ENCODE results near the gene EBP. TPM values are rescaled to one million over a fixed set of nuclear protein-coding genes. Genes with fewer than 3 reads are reported as not detected.

EBP gene
- total RNA-seq, 2 experiments from 2014 or later = 159 to 164 TPM

GRCh38 chrX:48491809-48492208 lies 29.8 kb upstream of the EBP start:
- ChIA-PET CTCF (no interaction called here), POLR2A (no interaction called here)
- Mint-ChIP-seq H3K4me1 (ENCODE audit: low read depth) (no peaks in the 10 kb centered on the region), H3K36me3 (ENCODE audit: low read depth) (peaks cover 1% of the 10 kb centered on the region), H3K27me3 (no peaks in the 10 kb centered on the region), H3K9me3 (no peaks in the 10 kb centered on the region), H3K4me3 (no peak overlapping the region), H3K27ac (no peak overlapping the region)
- ATAC-seq (no peak), DNase-seq (no peak)
- TF ChIP-seq, protein P1, sequence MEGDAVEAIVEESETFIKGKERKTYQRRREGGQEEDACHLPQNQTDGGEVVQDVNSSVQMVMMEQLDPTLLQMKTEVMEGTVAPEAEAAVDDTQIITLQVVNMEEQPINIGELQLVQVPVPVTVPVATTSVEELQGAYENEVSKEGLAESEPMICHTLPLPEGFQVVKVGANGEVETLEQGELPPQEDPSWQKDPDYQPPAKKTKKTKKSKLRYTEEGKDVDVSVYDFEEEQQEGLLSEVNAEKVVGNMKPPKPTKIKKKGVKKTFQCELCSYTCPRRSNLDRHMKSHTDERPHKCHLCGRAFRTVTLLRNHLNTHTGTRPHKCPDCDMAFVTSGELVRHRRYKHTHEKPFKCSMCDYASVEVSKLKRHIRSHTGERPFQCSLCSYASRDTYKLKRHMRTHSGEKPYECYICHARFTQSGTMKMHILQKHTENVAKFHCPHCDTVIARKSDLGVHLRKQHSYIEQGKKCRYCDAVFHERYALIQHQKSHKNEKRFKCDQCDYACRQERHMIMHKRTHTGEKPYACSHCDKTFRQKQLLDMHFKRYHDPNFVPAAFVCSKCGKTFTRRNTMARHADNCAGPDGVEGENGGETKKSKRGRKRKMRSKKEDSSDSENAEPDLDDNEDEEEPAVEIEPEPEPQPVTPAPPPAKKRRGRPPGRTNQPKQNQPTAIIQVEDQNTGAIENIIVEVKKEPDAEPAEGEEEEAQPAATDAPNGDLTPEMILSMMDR (IDR thresholded peaks at IDR 0.05) = no peak
- intact Hi-C loops (cut with micrococcal nuclease) = no loop called here

DNA sequence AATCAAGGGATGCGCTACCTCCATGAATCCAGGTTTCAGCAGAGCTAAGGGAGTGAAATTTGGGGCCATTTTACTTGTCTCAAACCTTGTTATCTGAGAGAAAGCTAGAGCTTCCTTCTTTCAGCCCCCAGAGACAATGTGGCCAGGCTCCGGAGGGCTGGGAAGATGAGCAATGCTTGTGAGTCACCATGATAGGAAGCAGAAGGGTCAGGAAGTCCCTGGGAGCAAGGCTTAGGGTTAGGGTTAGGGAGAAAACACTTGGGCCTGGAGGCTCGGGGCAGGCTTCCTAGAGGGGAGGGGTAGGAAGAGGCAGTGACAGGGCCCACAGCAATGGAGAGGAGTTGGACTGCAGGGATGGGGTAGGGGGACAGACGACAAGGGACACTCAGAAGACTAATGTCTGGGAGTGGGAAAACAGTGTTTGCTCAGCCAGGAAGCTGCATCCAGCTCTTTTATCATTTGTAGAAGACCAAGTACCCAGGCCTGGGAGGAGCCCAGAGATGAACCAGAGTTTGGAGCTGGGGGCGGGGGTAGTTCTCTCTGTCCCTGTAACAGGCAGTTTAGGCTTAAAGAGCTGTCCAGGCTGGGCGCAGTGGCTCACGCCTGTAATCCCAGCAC lies 29.2 kb upstream of the EBP start:
- intact Hi-C loops (cut with micrococcal nuclease) = no loop called here
- ATAC-seq = no peak
- TF ChIP-seq, protein P1 (IDR thresholded peaks at IDR 0.05) = no peak
- H3K27me3 Mint-ChIP-seq = no peaks in the 10 kb centered on the region
- H3K4me1 Mint-ChIP-seq (ENCODE audit: low read depth) = no peaks in the 10 kb centered on the region
- H3K27ac Mint-ChIP-seq = no peak overlapping the region
- H3K36me3 Mint-ChIP-seq (ENCODE audit: low read depth) = peaks cover under 1% of the 10 kb centered on the region
- no peaks in the 10 kb centered on the region for H3K9me3 Mint-ChIP-seq
- no peak overlapping the region for H3K4me3 Mint-ChIP-seq
- ChIA-PET POLR2A (interaction anchor here (1.2 kb wide), 1 partner anchor 82 kb away, joined by 3 read pairs; the partner anchor contains the start of gene RBM3), CTCF (interaction anchor here (0.9 to 2.5 kb wide), 3 partner anchors 12 to 18 kb away, joined by 3 to 6 read pairs (median 3); no protein-coding TSS in a partner anchor)
- no peak for DNase-seq

DNA sequence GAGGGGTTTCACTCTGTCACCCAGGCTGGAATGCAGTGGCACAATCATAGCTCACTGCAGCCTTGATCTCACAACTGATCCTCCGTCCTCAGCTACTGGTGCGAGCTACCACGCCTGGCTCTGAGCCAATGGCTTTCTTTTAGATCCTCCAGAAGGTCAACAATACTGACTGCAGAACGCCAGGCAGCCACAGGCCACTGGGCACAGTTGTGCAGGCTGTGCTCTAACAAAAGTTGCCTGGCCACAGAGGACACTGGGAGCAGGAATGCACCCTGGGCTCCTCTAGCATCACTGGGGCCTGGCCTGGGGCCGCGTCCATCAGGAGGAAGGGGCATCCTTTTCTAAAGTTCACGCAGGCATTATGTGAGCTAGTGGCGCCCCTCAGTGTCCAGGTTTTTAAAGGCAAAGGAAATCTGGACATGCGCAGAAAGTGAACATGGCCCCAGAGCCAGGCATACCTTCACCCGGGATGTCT lies 27.7 kb upstream of the EBP start:
- DNase-seq = peak; percentile 41
- ChIA-PET CTCF (interaction anchor here (1.1 to 2.5 kb wide), 3 partner anchors 14 to 410 kb away, joined by 3 to 6 read pairs (median 3); no protein-coding TSS in a partner anchor), POLR2A (no interaction called here)
- TF ChIP-seq, protein P1 (IDR thresholded peaks at IDR 0.05) = no peak
- ATAC-seq = peak; percentile 30
- Mint-ChIP-seq H3K27me3 (no peaks in the 10 kb centered on the region), H3K4me3 (no peak overlapping the region), H3K9me3 (no peaks in the 10 kb centered on the region), H3K27ac (no peak overlapping the region), H3K36me3 (ENCODE audit: low read depth) (no peaks in the 10 kb centered on the region), H3K4me1 (ENCODE audit: low read depth) (no peaks in the 10 kb centered on the region)
- intact Hi-C loops (cut with micrococcal nuclease) = no loop called here

DNA sequence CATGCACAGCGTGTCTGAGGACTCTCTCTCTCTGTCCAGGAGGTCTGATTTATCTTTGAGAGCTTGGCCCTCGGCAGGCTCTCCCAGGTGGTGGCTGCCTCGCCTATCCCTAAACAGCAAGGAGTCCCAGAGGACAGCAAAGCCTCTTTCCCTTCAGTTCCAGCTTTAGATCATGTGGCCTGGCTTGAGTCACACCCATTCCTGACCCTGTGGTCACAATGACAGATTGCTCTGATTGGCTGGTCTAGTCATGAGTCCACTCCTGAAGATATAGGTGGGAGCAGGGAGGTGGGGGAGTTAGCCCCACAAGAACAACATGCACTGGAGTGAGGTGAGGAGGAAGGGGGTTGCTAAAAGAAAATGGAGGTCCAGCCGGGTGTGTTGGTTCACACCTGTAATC lies 24.9 kb upstream of the EBP start:
- no peaks in the 10 kb centered on the region for H3K4me1 Mint-ChIP-seq (ENCODE audit: low read depth)
- no peaks in the 10 kb centered on the region for H3K9me3 Mint-ChIP-seq
- intact Hi-C loops (cut with micrococcal nuclease) = no loop called here
- no peaks in the 10 kb centered on the region for H3K36me3 Mint-ChIP-seq (ENCODE audit: low read depth)
- H3K27me3 Mint-ChIP-seq = no peaks in the 10 kb centered on the region
- DNase-seq (no peak), ATAC-seq (no peak)
- TF ChIP-seq, protein P1 (IDR thresholded peaks at IDR 0.05) = no peak
- ChIA-PET CTCF (no interaction called here), POLR2A (interaction anchor here (0.6 kb wide), 1 partner anchor 28 kb away, joined by 3 read pairs; no protein-coding TSS in a partner anchor)
- H3K4me3 Mint-ChIP-seq = no peak overlapping the region
- H3K27ac Mint-ChIP-seq = no peak overlapping the region

- Mint-ChIP-seq H3K36me3 (ENCODE audit: low read depth) (no peaks in the 10 kb centered on the region), H3K9me3 (no peaks in the 10 kb centered on the region), H3K27ac (no peak overlapping the region), H3K4me3 (no peak overlapping the region), H3K27me3 (no peaks in the 10 kb centered on the region), H3K4me1 (ENCODE audit: low read depth) (no peaks in the 10 kb centered on the region)
- ATAC-seq = no peak
- TF ChIP-seq, protein P1 (IDR thresholded peaks at IDR 0.05) = no peak
- intact Hi-C loops (cut with micrococcal nuclease) = no loop called here
- ChIA-PET CTCF (no interaction called here), POLR2A (no interaction called here)
- no peak for DNase-seq
Observed at GRCh38 chrX:48497871-48498270, 23.7 kb upstream of the EBP start.

Data from activated CD8-positive, alpha-beta T cell treated with anti-CD3 and anti-CD28 coated beads for 36 hours (primary cell).